HEK293 (cell line): ENCODE data around the gene PLD5.

Experiments
- CTCF ChIA-PET: fragments of 350-600 bp; formaldehyde crosslinking; extraction: SDS; loops from one replicate; lab custom pipeline; 2021; ENCODE audit warnings: antibody characterized with exemption; lab: Yijun Ruan, JAX
- POLR2A ChIA-PET: fragments of 300-600 bp; formaldehyde crosslinking; extraction: SDS; loops from one replicate; lab custom pipeline; 2020; ENCODE audit warnings: antibody characterized with exemption, inconsistent platforms; lab: Yijun Ruan, JAX
- H3K27ac ChIP-seq: fragments of 200-500 bp; sonication (Bioruptor generic); 2 replicates; pipeline ENCODE4 v1.5.1; 2014; ENCODE audit warnings: low read depth, low read length, control low read depth, inconsistent platforms; ENCODE audit errors: extremely low read depth
- H3K36me3 ChIP-seq, 2 experiments: fragments of 200-500 bp in 1 of 2; sonication (Bioruptor generic) in 1 of 2; 1 replicate in 1 of 2; 2 replicates in 1 of 2; pipeline ENCODE4 v1.5.1; 2014 to 2017; ENCODE audit warnings: inconsistent platforms in 2 of 2, low read length in 2 of 2; ENCODE audit not compliant: control insufficient read depth in 2 of 2, insufficient read depth in 1 of 2
- H3K4me1 ChIP-seq: fragments of 200-500 bp; sonication (Bioruptor generic); 2 replicates; pipeline ENCODE4 v1.5.1; 2014; ENCODE audit warnings: mild to moderate bottlenecking, low read length, inconsistent platforms; ENCODE audit not compliant: control insufficient read depth, insufficient read depth
- H3K4me3 ChIP-seq: 2 replicates; pipeline ENCODE4 v1.5.1; 2011; ENCODE audit warnings: low read depth, mild to moderate bottlenecking, control low read depth, low read length, moderate library complexity
- H3K9me3 ChIP-seq: fragments of 200-500 bp; sonication (Bioruptor generic); 2 replicates; pipeline ENCODE4 v1.5.1; 2014; ENCODE audit warnings: low read depth, low read length, inconsistent platforms; ENCODE audit not compliant: control insufficient read depth, insufficient read depth
- IKZF3 ChIP-seq: fragments of 450-650 bp; IDR thresholded peaks from 2 replicates; pipeline ENCODE4 v1.5.0; 2018; ENCODE audit warnings: missing biosample characterization, mild to moderate bottlenecking, missing genetic modification characterization, moderate library complexity
- MEIS1 ChIP-seq: sonication (generic); formaldehyde crosslinking; IDR thresholded peaks from 2 replicates; pipeline ENCODE4 v1.8.1; 2022; ENCODE audit warnings: missing genetic modification reagents, mild to moderate bottlenecking, borderline replicate concordance
- SP3 ChIP-seq: fragments of 450-650 bp; formaldehyde crosslinking; IDR thresholded peaks from 2 replicates; pipeline ENCODE4 v1.5.1; 2016; ENCODE audit warnings: missing biosample characterization, missing genetic modification characterization
- SP7 ChIP-seq: fragments of 450-650 bp; formaldehyde crosslinking; IDR thresholded peaks from 2 replicates; pipeline ENCODE4 v1.5.1; 2016; ENCODE audit warnings: missing biosample characterization, missing genetic modification characterization
- ZBTB17 ChIP-seq: fragments of 450-650 bp; formaldehyde crosslinking; IDR thresholded peaks from 2 replicates; pipeline ENCODE4 v1.5.1; 2016; ENCODE audit warnings: missing biosample characterization, missing genetic modification characterization
- ZBTB7A ChIP-seq: fragments of 450-650 bp; formaldehyde crosslinking; IDR thresholded peaks from 2 replicates; pipeline ENCODE4 v1.5.1; 2016; ENCODE audit warnings: low read depth, missing biosample characterization, missing genetic modification characterization
- ZFP41 ChIP-seq: fragments of 450-650 bp; formaldehyde crosslinking; IDR thresholded peaks from 2 replicates; pipeline ENCODE4 v1.5.1; 2016; ENCODE audit warnings: missing biosample characterization, missing genetic modification characterization, borderline replicate concordance
- ZNF148 ChIP-seq: fragments of 450-650 bp; formaldehyde crosslinking; IDR thresholded peaks from 2 replicates; pipeline ENCODE4 v1.5.0; 2017; ENCODE audit warnings: missing biosample characterization, missing genetic modification characterization, borderline replicate concordance
- ZNF350 ChIP-seq: fragments of 450-650 bp; formaldehyde crosslinking; IDR thresholded peaks from 2 replicates; pipeline ENCODE4 v1.5.0; 2017; ENCODE audit warnings: missing biosample characterization, mild to moderate bottlenecking, missing genetic modification characterization
- ZNF473 ChIP-seq: fragments of 450-650 bp; formaldehyde crosslinking; IDR thresholded peaks from 2 replicates; pipeline ENCODE4 v1.5.1; 2017; ENCODE audit warnings: missing biosample characterization, missing genetic modification characterization
- ZNF658 ChIP-seq: fragments of 450-650 bp; formaldehyde crosslinking; IDR thresholded peaks from 2 replicates; pipeline ENCODE4; 2016; ENCODE audit warnings: missing biosample characterization, missing genetic modification characterization
- ZNF660 ChIP-seq: fragments of 450-650 bp; IDR thresholded peaks from 2 replicates; pipeline ENCODE4 v1.5.1; 2018; ENCODE audit warnings: missing biosample characterization, mild to moderate bottlenecking, missing genetic modification characterization
- ZNF707 ChIP-seq: fragments of 450-650 bp; formaldehyde crosslinking; IDR thresholded peaks from 2 replicates; pipeline ENCODE4 v1.5.1; 2016; ENCODE audit warnings: missing biosample characterization, missing genetic modification characterization
- ZNF792 ChIP-seq: fragments of 450-650 bp; formaldehyde crosslinking; IDR thresholded peaks from 2 replicates; pipeline ENCODE4 v1.5.1; 2016; ENCODE audit warnings: missing biosample characterization, missing genetic modification characterization
- TF ChIP-seq, protein P1 (sequence below): fragments of 450-650 bp; formaldehyde crosslinking; IDR thresholded peaks from 2 replicates; pipeline ENCODE4 v1.5.1; 2016; ENCODE audit warnings: missing biosample characterization, missing genetic modification characterization
- TF ChIP-seq, protein P2 (sequence below): fragments of 450-650 bp; formaldehyde crosslinking; IDR thresholded peaks from 2 replicates; pipeline ENCODE4 v1.5.1; 2016; ENCODE audit warnings: missing biosample characterization, missing genetic modification characterization

Gene PLD5

GRCh38 chr1:242523719-242524570 lies 552 bp downstream of the PLD5 start (continued):
- TF ChIP-seq ZNF660 (peak; percentile 83; the same call in 1 of the 2 replicates), ZNF658 (tag by site-specific recombination) (no peak), ZBTB7A (tag by site-specific recombination) (no peak), MEIS1 (peak; percentile 27; the same call in 1 of the 2 replicates), IKZF3 (tag by site-specific recombination) (peak; percentile 54; the same call in 1 of the 2 replicates)

DNA sequence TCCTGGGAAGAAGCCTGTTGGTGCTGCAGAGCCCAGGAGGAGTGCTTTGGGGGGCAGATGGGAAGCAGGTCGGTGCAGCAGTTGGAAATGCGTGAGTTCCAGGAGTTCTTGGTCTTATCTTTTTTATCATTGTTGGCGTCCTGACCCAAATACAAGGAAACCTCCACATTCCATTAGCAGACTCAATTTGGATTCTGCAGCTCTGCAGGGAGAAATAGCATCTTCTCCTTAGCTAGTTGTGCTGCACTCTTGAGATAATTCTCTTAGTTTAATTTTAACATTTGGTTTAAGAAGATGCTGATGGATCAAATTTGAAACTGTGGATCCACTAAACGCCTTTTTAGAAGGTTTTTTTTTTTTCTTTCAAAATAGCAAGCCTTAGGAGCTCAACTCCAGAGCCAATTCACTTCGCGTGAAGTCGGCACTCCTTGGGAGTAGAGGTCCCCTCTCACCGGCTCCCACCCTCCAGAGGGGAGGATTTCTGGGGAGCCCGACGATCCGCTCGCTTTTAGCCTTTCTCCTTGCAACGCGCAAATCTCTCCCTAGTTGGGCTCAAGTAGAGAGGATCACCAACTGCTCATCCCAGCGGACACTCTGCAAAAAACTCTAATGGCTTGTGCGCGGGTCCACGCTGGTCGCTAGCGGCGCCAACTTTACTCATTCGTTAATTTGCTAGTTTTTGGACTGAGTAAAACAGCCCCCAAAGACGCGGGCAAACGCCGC lies 1.3 kb downstream of the PLD5 start:
- ChIA-PET CTCF (no interaction called here), POLR2A (no interaction called here)
- Histone ChIP-seq H3K9me3 (no peaks in the 10 kb centered on the region), H3K4me1 (no peaks in the 10 kb centered on the region; the same call in 1 of the 2 replicates), H3K27ac (no peak overlapping the region), H3K4me3 (peak overlapping the region; percentile 70), H3K36me3 (no peaks in the 10 kb centered on the region; a peak in 1 of 3 replicates)
- TF ChIP-seq, protein P1, sequence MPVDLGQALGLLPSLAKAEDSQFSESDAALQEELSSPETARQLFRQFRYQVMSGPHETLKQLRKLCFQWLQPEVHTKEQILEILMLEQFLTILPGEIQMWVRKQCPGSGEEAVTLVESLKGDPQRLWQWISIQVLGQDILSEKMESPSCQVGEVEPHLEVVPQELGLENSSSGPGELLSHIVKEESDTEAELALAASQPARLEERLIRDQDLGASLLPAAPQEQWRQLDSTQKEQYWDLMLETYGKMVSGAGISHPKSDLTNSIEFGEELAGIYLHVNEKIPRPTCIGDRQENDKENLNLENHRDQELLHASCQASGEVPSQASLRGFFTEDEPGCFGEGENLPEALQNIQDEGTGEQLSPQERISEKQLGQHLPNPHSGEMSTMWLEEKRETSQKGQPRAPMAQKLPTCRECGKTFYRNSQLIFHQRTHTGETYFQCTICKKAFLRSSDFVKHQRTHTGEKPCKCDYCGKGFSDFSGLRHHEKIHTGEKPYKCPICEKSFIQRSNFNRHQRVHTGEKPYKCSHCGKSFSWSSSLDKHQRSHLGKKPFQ (tag by site-specific recombination), result no peak
- TF ChIP-seq, protein P2, sequence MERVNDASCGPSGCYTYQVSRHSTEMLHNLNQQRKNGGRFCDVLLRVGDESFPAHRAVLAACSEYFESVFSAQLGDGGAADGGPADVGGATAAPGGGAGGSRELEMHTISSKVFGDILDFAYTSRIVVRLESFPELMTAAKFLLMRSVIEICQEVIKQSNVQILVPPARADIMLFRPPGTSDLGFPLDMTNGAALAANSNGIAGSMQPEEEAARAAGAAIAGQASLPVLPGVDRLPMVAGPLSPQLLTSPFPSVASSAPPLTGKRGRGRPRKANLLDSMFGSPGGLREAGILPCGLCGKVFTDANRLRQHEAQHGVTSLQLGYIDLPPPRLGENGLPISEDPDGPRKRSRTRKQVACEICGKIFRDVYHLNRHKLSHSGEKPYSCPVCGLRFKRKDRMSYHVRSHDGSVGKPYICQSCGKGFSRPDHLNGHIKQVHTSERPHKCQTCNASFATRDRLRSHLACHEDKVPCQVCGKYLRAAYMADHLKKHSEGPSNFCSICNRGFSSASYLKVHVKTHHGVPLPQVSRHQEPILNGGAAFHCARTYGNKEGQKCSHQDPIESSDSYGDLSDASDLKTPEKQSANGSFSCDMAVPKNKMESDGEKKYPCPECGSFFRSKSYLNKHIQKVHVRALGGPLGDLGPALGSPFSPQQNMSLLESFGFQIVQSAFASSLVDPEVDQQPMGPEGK (tag by site-specific recombination), result no peak
- no peak for TF ChIP-seq SP7 (tag by site-specific recombination)
- no peak for TF ChIP-seq ZNF792 (tag by site-specific recombination)
- no peak for TF ChIP-seq ZFP41
- no peak for TF ChIP-seq ZNF350 (tag by site-specific recombination)
- TF ChIP-seq SP3 (tag by site-specific recombination), result no peak
- TF ChIP-seq ZNF707 (tag by site-specific recombination), result no peak

GRCh38 chr1:242522304-242522945 lies 2.1 kb downstream of the PLD5 start:
- no peak overlapping the region for H3K27ac ChIP-seq
- ChIA-PET CTCF (no interaction called here), POLR2A (no interaction called here)
- H3K9me3 ChIP-seq, result no peaks in the 10 kb centered on the region
- H3K4me1 ChIP-seq, result no peaks in the 10 kb centered on the region; the same call in 1 of the 2 replicates
- no peaks in the 10 kb centered on the region; a peak in 1 of 3 replicates for H3K36me3 ChIP-seq
- H3K4me3 ChIP-seq, result no peak overlapping the region
- no peak for TF ChIP-seq ZNF660
- TF ChIP-seq ZBTB17 (tag by site-specific recombination), result 0 out of 2 replicates have a peak, but pooled peaks have one; percentile 4
- TF ChIP-seq ZNF148 (tag by site-specific recombination), result no peak
- TF ChIP-seq ZNF473, result no peak
